Measurements from ENCODE around the gene SCO2.

- TF ChIP-seq POLR2A (IDR thresholded peaks at IDR 0.05): no peak
- no peak for TF ChIP-seq CTCF (IDR thresholded peaks at IDR 0.05)
Measured at GRCh38 chr22:50571264-50572175, 46.1 kb upstream of the SCO2 start.
